NCI-H2227 treated with DMSO at 0.1 percent for 48 hours (cell line): ENCODE data around the gene TERT.

Source experiments
- DNase-seq: peaks from one replicate; lab custom pipeline; 2025; lab: John Stamatoyannopoulos, UW

TERT gene

DNA sequence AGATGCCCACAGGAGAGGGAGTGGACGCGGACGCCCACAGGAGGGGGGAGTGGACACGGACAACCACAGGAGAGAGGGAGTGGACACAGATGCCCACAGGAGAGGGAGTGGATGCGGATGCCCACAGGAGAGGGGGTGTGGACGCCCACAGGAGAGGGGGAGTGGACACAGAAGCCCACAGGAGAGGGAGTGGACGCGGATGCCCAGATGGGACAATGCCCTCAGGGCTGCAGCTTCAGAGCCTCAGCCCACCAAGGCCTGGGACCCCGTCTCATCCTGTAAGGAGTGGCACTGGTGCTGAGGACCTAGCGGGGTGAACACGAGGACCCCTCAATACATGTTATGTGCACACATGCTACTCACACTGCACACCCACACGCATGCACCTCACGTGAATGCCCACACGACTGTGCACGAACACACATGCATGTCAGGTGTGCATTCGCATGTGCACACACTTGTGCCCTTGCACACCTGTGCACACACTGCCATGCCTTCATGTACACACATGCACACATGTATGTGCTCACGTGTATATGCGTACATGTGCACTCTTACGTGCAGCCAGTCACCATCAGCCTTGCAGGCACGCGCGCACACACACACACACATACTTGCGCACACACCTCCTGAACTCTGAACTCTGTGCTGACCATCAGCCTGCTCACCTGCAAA, 34.9 kb downstream of the TERT start:
- DNase-seq, result no peak

- DNase-seq, result no peak
Measured at GRCh38 chr5:1257841-1258240, 37.0 kb downstream of the TERT start.

- no peak for DNase-seq
Measured at GRCh38 chr5:1257363-1257762, 37.5 kb downstream of the TERT start.

GRCh38 chr5:1256776-1257175, 38.1 kb downstream of the TERT start:
- no peak for DNase-seq

DNA sequence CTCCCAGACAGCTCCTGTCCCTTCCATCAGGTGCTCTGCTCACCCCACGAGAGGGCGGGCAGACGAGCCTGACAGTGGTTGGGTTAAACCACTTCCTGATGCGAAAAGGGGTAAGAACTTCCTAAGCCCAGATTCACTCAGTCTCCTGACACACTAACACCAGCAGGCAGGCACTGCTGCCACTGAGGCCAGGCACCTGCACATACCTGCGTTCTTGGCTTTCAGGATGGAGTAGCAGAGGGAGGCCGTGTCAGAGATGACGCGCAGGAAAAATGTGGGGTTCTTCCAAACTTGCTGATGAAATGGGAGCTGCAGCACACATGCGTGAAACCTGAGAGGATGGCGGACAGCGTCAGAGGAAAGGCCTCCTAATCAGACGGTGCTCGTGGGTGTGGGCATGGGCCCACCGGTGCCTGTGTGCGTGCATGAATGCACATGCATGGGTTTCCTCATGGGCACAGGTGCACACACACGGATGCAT, 39.7 kb downstream of the TERT start:
- no peak for DNase-seq

DNA sequence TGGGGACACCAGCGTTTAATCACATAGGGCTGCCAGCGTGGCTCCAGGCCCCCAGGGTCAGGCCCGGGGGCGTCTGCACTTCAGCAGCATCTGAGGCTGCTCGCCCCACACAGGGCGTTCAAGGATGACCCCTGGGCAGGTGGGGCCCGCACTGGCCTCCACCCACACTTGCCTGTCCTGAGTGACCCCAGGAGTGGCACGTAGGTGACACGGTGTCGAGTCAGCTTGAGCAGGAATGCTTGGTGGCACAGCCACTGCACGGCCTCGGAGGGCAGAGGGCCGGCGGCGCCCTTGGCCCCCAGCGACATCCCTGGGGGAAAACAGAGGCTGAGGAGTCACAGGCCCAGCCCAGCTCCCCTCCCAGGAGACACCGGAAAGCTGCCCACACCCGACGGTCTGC, 40.7 kb downstream of the TERT start:
- no peak for DNase-seq

GRCh38 chr5:1253456-1254105, 41.3 kb downstream of the TERT start:
- DNase-seq, result no peak

DNA sequence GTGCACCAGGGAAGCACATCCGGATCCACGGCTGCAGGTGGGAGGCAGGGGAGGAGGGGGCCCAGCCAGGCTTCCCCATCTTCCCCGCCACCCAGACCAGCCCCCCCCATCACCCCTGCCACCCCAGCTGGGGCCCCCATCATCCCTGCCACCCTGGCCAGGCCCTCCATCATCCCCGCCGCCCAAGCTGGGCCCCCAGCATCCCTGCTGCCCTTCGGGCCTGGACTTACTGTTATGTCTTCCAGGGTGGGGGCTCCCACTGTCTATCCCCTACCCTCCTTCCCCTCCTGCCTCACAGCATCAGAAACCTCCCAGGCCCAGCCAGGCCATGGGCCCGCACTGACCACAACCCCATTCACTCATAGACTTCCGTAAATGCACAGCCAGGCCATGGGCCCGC, 42.2 kb downstream of the TERT start:
- no peak for DNase-seq

DNA sequence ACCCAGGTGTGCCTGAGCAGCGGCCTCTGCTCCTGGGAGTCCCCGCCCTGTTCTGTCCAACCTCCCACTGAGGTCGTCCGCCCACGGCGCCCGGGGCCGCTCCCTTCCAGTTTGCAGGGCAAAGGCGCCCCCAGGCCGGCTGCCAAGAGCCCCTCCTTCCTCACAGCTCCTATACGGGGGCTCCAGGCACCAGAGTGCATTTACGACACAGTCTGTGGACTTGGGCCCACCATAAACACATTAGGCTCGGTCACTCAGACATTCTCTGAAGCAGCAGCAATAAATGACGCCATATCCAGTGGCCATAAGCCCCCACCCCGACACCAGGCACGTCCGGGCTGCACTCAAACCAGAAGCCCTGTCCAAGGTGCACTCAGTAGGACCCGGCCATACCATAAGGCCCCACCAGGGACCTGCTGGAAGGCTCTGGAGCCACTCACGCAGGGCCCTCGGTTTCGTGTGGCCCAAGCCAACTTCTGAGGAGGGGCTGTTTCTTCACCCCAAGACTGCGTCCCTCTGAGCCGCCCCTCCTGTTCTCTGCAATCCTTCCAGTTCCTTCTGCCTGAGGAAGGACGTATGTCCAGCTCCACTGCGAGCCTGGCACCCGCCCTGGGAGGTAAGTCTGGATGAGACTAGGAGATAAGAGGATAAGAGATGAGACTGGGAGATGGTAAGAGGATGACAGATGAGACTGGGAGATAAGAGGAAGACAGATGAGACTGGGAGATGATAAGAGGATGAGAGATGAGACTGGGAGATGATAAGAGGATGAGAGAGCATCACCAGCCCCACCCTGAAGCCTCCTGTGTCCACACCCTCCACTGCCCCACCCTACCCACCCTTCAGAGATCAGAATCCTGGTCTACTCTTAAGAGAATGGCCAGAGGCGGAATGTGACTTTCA, 42.9 kb downstream of the TERT start:
- DNase-seq, result no peak

DNA sequence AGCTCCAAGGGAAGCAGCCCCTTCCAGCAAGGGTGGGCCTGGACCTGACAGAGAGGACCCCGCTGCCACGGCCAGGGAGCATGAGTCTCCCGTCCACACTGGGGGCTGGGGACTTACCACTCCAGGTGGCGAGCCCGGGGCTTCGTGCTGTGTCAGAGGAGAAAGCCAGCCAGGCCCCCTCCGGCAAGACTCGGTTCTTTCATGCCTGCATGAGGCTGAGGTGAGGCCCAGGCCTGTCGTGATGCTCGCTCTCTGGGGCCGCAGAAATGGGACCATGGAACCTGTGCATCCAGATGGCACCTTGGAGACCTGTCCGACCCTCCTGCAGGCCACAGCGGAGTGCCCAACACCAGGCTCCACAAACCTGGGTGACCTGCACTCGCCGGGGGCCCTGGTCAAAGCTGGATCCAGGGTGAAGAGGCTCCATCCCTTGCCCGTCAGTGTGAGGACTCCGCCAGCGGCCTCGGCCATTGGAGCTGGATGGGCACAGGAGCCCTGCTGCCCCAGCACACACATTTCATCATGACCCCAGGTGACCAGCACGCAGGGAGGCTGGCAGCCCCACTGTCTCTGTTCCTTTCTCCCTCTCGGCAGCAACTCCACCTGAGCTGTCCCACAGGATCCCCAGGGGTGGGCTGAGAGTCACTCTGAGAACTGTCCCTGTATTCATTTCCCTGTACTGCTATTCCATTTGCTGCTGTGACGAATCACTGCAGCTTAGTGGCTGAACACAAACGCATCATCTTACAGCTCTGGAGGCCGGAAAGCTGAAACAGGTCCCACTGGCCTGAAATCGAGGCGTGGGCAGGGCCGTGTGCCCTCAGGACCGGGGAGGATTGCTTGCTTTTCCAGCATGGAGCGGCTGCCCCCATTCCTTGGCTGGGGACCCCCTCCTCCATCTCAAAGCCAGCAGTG, 45.2 kb downstream of the TERT start:
- no peak for DNase-seq

DNA sequence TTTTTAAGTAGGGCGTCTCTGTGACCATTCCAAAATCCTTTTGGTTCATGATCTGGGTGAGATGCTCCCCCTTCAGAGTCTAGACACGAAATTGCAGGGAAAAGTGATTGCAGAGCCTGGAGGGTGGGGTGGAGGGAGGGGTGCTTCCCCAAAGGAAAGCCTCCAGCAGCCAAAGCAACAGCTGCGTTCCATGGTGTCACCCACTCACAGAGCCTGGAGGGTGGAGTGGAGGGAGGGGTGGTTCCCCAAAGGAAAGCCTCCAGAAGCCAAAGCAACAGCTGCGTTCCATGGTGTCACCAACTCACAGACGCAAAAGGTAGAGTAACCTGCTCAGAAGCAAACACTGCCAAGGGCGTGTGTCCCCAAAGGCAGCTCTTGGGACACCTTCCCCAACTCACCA, 47.1 kb downstream of the TERT start:
- DNase-seq, result no peak

DNA sequence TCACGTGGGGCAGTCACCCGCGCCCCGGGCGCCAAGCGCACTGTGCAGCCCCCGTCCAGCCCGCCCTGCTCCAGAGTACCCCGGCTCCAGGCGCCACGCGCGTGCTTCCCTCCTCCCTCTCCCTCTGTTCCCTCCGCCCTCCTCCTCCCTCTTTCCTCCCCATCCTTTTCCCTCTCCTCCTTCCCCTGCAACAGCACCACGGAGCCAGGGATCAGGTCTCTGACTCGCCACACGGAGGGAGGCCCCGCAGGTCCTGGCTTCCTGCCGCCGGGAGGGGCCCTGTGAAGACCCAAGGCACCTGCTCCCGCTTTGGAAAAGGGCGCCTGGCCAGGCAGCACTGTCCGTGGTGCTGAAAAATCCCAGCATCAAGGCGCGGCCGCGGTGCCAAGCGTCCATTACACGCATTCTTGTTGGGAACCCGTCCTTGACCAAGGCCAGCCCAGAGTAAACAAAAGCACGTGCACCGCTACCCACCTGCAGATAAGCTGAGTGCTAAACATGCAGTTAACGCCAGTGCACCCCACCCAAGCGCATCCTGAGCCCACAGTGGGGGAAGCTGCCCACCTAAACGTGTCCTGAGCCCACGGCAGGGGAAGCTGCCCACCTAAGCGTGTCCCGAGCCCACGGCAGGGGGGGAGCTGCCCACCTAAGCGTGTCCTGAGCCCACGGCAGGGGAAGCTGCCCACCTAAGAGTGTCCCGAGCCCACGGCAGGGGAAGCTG, 48.0 kb downstream of the TERT start:
- DNase-seq, result no peak

DNA sequence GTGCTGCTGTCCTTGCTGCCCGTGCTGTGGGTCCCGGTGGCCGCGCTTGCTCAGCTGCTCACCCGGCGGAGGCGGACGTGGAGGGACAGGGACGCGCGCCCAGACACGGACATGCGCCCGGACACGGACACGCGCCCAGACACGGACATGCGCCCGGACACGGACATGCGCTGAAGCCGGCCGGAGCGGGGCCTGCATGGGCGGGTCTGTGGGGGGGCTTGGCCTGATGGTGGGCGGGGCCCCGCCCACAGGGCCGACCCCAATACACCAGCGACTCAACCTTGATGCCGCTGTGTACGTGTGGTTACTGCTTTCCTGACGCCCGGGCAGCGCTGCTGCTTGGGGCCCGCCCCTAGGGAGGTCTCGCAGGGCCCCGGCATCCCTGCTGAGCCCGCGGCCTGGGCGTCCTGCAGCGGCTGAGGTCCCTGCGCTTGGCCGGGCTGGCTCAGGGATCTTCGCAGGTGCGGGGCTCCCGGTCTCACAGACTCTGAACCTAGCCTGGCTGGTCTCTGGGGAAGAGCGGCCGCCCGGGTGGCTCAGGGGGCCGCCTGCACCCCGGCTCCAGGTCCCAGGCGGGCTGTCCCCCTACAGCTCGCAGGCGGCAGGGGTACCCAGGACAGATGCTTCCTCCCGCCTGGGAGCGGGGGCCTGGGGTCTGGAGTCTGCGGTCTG, 48.8 kb downstream of the TERT start:
- peak; percentile 56 for DNase-seq

DNA sequence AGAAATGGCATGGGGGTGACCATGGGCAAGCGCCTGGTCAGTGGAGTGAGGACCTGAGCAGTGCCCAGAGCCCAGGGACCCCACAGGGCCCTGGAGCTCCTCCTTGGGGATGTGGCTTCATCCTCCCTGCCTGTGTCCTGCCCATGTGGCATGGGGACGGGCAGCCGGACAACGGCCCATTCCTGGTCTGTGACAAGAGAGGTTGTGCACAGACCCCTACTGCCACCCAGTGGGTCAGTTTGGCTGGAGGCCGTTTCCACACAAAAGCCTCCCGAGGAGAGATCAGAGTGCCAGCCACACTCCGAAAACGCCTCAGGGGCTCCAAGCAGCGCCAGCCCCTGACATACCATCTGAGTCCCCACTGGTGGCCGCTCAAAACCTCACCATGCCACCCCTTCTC, 49.9 kb downstream of the TERT start:
- no peak for DNase-seq

GRCh38 chr5:1244255-1244654, 50.6 kb downstream of the TERT start:
- no peak for DNase-seq

DNA sequence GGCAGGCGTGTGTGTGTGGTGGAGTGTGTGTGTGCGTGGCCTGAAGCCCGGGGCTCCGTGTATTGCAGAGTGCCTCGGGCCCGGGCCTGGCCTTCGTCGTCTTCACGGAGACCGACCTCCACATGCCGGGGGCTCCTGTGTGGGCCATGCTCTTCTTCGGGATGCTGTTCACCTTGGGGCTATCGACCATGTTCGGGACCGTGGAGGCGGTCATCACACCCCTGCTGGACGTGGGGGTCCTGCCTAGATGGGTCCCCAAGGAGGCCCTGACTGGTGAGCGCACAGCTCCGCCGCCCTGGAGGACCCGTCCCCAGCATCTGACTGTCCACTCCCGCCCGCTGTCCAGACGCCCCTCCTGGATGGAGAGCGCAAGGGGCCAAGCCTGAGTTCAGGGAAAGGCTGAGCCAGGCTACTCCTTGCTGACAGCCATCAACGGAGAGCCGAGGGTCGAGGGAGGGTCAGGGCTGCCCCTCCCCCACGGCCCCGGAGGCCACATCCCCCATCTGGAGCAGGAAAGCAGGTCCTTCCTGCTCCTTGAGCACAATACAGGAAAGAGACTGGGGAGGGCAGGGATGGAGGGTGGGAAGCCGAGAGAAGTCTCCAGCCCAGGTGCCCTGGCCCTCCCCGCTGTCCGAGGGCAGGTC, 51.3 kb downstream of the TERT start:
- DNase-seq, result no peak

DNA sequence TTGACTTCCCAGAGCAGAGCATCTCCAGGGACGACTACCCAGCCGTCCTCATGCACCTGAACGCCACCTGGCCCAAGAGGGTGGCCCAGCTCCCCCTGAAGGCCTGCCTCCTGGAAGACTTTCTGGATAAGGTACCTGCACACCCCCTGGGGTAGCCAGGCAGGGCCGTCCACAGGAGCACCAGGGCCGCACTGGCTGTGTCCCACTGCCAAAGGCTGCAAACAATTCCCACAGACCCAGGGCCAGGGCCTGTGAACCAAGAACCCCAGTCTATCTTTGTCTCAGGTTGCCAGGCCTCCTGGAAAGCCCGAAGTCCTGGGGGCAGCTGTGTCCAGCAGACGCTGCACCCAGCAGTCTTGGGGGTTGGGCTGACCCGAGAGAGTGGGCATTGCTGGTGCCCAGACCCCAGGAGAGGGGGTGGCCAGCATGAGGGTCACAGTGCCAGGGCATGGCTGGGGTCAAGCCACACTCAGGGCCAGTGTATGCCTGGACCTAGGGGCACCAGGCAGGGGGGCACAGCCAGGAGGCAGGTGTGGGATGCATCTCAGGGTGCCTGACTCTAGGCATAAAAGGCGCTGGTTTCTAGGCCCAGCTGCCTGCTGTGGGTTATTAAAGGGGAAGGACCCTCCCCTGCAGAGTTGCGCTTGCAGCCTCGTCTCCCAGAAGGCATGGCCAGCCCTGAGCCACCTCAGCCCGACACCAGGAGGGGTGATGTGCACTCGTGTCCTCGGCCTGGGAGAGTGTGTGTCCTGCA, 52.0 kb downstream of the TERT start:
- DNase-seq, result no peak

DNA sequence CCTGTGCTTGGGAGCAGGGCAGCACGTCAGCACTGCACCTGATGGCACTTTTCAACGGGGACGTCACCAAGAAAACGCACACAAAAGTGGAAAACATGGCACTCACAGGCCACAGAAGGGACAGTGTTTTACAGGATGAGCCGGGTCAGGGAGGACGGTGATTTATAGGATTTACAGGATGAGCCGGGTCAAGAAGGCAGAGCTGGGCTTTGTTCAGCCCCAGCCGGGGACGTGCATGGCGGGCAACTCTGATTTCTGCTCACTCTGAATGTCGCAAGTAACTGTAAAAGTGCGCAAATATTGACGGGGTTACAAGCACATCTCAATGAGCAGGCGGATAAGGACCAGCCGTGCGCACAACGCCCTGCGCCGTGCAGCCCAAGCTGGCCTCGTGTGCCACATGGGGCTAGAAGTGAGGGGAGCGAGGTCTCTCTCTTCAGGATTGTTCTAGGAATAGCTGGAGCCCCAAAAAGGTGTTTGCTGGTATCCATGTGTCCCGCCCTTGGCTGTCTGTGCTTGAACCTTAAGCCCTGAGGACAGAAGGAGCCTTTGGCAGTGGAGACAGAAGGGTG, 53.3 kb downstream of the TERT start:
- no peak for DNase-seq
